DND-41 (cell line): ENCODE measurements around the gene DHRS3.

ENCODE experiments used
- CTCF ChIP-seq: IDR thresholded peaks from 2 replicates; pipeline ENCODE4 v1.5.1; 2012; ENCODE audit warnings: borderline replicate concordance, low read length, moderate library complexity, mild to moderate bottlenecking; ENCODE audit not compliant: poor library complexity, severe bottlenecking; ENCODE audit errors: extremely low read depth
- EZH2 ChIP-seq: IDR thresholded peaks from 3 replicates; pipeline ENCODE4 v1.6.1; 2012; ENCODE audit warnings: borderline replicate concordance, low read depth, mild to moderate bottlenecking, moderate library complexity, low read length, inconsistent platforms; ENCODE audit not compliant: severe bottlenecking

- TF ChIP-seq CTCF (no peak), EZH2 (no peak)
These were observed 4.5 kb upstream of the DHRS3 start for GRCh38 chr1:12622506-12622905.
